GM21515 (cell line): ENCODE results near the gene COL26A1.
"Not testable (repeated sequence)": the region's sequence is repeated elsewhere in the genome, so short reads cannot be mapped to it uniquely, and the experiment has no call there.

Source experiments
- ATAC-seq: cut with Tn5 transposase; IDR thresholded peaks from one replicate; pipeline ENCODE4 v1.9.1; 2021; ENCODE audit not compliant: unreplicated experiment

COL26A1 gene

DNA sequence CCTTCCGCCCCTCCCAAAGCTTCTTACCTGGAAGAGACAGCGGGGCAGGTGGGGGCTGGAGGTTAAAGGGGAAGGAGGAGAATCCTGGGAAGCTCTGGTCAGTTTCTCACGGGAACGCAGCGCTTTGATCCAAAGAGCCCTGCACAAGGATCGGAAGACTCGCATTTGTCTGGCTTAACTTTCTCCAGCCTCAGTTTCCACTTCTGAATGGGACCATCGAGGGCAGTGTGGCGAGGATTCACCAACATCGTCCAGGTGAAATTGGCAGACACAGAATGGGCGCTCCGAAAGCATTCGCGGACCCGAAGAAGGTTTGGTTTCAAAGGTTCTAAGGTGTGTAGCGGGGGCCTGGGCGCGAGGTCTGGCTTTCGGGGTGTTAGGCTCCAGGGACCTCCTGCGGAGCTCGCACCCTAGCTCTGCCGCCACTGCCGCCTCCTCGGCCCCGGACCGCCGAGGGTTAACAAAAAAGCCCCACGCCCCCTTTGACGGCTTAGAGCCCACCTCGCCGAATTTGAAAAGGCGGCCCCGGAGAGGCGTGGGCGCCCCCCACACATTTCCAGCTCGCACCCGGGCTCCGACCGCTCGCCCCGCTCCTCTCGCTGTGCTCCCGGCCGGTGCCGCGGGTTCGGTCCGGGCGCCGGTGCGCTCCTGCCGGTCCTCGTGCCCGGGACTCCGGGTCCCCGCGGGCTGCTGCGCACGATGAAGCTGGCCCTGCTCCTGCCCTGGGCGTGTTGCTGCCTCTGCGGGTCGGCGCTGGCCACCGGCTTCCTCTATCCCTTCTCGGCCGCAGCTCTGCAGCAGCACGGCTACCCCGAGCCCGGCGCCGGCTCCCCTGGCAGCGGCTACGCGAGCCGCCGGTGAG is at the start of gene COL26A1:
COL26A1 (plus strand) TSS at position 542 of the 862 bp plus-strand sequence; CDS start at position 700, 158 bp downstream.
- no peak for ATAC-seq

DNA sequence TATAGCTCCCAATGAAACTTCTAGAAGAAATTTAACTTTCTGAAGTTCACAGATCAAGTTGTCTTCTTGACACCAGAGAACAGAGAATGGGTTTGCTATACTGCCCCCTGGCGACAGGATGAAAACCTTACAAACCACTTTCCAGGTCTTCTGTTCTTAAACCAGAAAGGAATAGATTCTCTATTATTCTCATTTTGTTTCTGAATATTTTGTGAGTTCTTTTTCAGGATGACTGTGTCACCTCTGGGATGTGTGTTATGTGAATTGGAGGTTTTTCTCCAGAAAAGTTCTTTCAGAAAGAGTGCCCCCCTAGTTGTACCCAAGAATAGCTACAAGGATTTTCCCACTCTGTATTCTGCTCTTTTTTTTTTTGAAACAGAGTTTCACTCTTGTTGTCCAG is 47.3 kb upstream of the COL26A1 start:
- no peak for ATAC-seq

DNA sequence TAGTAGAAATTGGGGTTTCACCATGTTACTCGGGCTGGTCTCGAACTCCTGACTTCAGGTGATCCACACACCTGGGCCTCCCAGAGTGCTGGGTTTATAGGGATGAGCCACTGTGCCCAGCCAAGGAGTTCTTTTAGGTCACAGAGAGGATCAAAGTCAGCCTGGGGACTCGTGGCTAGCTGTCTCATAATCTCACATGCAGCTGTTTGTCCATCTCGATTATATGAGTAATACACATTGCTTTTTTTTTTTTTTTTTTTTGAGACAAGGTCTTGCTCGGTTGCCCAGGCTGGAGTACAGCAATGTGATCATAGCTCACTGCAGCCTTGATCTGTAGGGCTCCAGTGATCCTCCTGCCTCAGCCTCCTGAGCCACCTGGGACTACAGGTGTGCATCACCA is 43.3 kb upstream of the COL26A1 start:
- ATAC-seq, result no peak

- peak; percentile 94 for ATAC-seq
These were observed 40.9 kb upstream of the COL26A1 start, which contains the start of gene IFT22 for GRCh38 chr7:101321491-101322401. Gene IFT22, minus strand, starts transcription at chr7:101321812. Its CDS starts 103 bp downstream, at chr7:101321709.

DNA sequence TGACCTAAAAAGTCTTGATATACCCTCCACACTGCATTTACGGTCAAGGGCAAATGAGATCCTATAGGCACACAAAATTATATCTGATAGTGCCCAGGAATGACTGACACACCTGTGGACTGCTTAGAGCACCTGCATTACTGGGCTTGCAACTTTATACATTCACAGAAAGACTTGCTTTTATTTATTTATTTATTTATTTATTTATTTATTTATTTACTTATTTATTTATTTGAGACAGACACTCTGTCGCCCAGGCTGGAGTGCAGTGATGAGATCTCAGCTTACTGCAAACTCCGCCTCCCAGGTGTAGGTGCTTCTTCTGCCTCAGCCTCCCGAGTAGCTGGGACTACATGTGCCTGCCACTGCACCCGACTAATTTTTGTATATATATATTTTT is 34.5 kb upstream of the COL26A1 start:
- ATAC-seq, result no peak

DNA sequence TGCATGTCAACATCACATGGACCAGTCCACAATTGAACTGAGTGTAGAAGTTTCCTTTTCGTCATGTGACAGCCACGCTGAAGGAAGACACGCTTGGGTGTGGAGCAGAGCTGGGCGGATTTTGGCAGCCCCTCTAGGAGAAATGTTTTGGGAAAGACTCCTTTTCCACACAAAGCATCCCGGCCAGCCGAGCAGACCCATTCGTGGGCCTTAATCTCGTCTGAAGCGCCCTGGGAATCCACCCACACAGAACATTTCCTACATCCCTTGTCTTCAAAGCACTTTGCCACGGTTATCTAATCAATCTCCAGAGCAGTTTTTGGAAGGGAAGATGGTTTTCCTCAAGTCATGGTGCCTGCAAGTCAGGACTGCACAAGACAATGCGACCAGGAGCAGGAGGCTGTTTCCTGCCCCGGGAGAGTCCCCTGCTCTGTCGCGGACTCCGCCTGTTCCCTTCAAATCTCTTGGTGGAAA is 32.6 kb upstream of the COL26A1 start:
- ATAC-seq, result no peak

DNA sequence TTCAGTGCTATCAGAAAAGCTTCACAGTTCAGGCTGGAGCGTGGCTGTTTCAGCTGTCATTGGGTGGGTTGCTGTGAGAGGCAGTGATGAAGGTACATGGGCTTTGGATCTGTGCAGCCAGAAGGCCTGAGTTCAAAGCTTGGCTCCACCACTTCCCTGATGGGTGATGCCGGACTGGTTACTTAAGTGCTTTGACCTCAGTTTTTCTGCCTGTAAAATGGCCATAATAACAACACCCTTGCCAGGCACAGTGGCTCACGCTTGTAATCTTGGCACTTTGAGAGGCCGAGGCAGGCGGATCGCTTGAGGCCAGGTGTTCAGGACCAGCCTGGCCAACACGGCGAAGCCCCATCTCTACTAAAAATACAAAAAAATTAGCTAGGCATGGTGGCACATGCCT is 30.6 kb upstream of the COL26A1 start:
- no peak for ATAC-seq

GRCh38 chr7:101333912-101334311 is 28.8 kb upstream of the COL26A1 start:
- ATAC-seq, result no peak

- no peak for ATAC-seq
These were observed 22.3 kb upstream of the COL26A1 start for GRCh38 chr7:101340379-101340778.

DNA sequence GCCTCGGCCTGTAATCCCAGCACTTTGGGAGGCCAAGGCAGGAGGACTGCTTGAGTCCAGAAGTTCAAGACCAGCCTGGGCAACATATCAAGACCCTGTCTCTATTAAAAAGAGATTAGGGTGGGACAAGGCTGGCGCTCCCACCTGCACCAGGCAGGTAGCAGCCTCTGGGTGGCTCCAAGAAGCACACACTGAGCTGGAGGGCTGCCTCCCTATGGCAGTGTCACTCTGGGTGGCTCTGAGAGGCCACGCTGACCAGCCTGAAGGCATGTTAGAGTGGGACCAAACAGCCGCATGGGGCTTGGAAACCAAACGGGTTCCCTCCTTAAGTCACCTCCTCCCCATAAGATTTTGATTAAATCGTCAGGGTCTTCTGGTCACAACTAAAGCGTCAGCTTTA is 19.8 kb upstream of the COL26A1 start:
- no peak for ATAC-seq

- ATAC-seq, result no peak
These were observed 15.2 kb upstream of the COL26A1 start for GRCh38 chr7:101347477-101347876.

- not testable (repeated sequence) for ATAC-seq
These were observed 14.1 kb upstream of the COL26A1 start for GRCh38 chr7:101348456-101349067.

GRCh38 chr7:101349300-101349699 is 13.4 kb upstream of the COL26A1 start:
- not testable (repeated sequence) for ATAC-seq

- no peak for ATAC-seq
These were observed 9.8 kb upstream of the COL26A1 start for GRCh38 chr7:101352920-101353308.

- no peak for ATAC-seq
These were observed 5.2 kb upstream of the COL26A1 start for GRCh38 chr7:101357433-101357832.

DNA sequence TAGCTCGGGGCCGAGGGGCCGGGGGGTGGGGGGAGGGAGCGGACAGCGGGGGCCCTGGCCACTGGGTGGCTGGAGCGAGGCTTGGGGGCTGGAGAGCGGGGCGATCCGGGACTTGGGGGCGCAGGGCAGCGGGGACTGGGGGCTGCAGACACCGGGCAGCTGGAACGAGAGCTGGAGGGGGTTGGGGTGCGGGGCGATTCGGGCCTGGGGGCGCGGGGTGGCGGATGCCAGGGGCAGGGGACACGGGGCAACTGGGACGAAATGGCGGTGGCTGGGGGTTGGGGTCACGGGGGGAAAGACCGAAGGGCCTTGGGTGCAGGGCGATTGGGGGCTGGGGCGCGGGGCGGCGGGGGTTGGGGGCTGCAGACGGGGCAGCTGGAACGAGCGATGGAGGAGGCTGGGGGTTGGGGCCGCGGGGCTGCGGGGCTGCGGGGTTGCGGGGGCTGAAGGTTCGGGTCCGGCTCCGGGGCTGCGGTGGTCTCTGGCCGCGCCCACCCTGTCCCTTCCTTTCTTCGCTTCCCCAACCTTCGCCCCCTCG is 590 bp downstream of the COL26A1 start:
- no peak for ATAC-seq

- peak; percentile 54 for ATAC-seq
These were observed 1.2 kb downstream of the COL26A1 start for GRCh38 chr7:101363734-101364374.

GRCh38 chr7:101365956-101366355 is 3.3 kb downstream of the COL26A1 start:
- no peak for ATAC-seq

- no peak for ATAC-seq
These were observed 5.0 kb downstream of the COL26A1 start for GRCh38 chr7:101367676-101368075.

GRCh38 chr7:101368422-101369165 is 5.9 kb downstream of the COL26A1 start:
- no peak for ATAC-seq
